Activated T-helper 1 cell treated with anti-CD3 and anti-CD28 coated beads, Interleukin-2, amount 50 U/mL, for 16 hours (primary cell): ENCODE measurements around the gene CD180.

Experiments used
- DNase-seq, 2 donors: peaks; one replicate each; pipeline ENCODE4 v3.0.0-alpha.2; 2020; ENCODE audit warnings: low read depth in 1 of 2, low spot score in 1 of 2

CD180 gene

DNA sequence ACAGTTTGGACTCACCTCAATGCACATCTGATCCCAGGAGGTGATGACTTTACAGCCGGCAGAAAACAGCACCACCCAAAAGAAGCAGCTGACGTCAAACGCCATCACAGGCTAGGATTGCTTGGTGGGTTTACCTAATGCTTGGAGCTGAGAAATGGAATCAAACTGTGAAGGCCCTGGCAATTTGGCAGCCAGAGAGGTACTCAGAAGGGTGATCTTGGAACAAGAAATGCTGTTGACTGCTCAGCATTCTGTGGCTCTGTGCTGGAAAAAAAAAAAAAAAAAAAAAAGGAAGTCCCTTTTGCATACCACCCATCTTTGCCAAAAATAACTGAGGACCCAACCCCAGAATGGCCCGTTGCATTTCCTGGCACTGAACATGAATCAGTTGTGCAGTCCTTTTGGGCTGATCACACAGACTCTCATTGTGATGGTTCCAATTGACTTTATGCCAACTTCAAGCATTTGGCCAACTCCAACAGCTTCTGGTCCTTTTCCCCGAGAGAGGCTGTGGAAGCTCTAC, at the start of gene CD180:
TSS of gene CD180 (minus strand) at position 263 of the 523 bp plus-strand sequence. CDS start at position 105, 158 bp downstream.
- no peak for DNase-seq

DNA sequence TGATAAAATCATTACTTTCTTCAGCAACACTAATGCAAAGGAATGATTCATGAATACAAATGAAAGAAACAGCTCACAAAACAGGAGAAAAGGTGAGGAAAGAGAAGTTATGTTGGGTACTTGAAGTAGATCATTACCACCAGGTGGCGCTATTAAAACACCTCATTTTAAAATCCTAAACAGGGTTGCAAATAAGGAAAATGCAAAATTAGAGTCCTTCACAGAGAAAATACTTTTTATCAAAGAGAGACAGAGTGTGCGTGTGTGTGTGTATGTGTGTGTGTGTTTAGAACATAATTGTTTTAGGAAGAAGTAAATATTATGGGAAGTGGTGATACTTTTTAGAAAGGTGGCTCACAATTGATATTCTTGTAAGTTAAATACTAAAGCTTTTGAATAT, 49.5 kb upstream of the CD180 start:
- no peak for DNase-seq

DNA sequence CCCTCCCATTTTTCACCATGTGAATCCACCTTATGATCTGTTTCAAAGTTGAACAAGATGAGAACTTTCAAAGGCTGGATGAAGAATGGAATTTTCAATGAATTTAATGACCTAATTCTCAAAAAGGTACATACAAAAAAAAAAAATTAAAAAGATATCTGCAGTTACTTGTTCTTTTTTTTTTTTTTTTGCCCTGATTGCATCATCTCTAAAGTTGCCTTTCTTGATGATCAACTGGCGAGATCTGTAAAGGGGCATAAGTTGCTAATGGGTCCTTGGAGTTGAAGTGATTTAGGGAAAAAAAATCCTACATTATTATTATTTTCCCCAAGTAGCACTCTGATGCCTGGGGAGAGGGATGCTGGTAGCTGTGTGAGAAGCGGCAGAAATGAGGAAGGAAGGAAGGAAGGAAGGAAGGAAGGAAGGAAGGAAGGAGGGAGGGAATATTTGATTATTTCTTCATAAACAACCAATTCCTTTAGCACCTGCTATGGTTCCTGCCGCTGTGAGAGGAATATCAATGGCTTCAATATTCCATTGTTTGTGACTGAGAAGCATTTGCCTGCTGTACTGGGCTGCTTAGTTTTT, 48.8 kb upstream of the CD180 start:
- DNase-seq: no peak

DNA sequence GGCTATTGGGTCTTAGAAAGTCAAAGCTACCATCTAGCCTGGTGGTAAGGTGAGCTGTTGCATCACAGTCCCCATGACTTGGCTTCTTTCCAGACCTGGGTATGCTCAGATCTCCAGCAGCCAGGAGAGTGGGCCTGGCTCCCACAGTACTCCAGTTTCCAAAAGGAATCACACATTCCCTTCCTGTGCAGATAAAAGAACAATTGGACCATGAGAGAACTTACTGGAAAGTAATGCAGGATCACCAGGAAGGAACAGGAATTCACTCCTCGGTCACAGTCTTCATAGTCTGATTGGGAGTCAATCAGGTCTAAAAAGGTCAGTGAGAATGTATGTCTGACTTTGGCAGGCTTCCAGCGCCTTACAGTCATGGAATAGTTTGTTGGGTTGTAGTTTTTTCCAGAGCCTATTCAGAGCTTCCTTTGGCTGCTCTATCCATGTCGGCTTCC, 47.8 kb upstream of the CD180 start:
- DNase-seq: no peak

DNA sequence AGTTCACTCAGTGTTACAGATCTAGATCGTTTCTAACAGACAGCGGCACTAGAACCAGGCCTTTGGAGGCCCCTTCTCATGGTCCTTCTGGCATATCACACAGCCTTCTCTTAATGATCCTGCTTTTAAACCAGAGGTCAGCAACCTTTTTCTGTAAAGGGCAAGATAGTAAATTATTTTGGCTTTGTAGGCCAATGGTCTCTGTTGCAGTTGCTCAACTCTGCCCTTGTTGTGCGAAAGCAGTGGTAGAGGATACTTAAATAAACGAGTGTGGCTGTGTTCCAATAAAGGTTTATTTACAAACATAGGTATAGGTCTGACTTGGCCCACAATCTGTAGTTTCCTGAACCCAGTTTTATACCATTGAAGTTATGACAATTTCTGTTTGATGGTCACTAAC, 47.3 kb upstream of the CD180 start:
- DNase-seq: no peak

DNA sequence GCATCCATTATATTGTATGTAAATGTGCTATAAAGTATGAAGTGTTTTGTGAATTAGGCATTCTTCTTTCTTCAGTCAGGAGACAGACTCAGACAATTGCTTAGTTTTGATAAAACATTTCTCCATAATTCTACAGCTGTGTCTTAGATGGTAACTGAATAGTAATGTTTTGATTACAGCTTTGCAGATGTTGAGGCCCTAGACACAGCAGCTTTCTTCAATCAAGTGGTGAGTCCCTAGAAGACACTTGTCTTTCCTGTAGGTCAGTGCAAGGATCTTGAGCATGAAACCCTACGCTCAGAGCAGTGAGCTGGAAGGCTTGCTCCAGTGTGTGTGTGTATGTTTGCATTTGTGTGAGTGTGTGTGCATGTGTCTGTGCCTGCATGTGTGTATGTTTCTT, 46.8 kb upstream of the CD180 start:
- DNase-seq: no peak

DNA sequence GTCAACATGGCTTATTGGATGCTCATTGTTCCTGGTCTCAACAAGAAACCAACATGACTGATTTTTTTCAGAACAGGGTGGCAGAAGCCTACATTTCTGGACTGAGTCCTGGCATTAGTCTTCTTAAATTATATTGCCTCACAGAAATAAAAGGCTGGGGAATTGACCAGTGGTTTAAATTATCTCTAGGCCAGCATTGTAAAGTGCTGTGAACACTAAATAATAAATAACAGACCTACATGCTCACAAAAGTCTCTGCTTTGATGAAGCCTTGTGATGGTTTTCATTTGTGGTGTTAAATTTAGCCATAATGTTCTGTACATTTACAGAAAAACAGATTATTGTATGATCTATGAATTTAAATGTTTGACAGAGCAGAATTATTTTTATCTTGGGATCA, 44.7 kb upstream of the CD180 start:
- DNase-seq: no peak

DNA sequence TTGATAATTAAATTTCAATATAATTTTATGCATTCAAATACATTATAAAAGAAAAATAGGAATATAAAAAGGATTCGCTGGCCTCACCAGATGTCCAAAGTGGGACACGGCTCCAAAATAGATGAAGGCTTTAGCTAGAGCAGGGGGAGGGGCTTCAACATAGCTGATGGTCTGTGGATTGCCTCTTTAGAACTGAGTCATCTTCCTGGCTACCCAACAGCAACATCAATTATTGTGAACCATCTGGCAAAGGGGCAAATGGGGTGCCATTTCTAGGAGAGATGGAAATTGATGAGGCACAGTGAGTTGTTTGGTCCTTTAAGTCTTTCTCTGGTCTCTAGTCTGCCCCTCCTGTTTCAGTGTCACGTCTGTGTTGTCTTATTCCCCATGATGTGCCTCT, 44.2 kb upstream of the CD180 start:
- DNase-seq: no peak

DNA sequence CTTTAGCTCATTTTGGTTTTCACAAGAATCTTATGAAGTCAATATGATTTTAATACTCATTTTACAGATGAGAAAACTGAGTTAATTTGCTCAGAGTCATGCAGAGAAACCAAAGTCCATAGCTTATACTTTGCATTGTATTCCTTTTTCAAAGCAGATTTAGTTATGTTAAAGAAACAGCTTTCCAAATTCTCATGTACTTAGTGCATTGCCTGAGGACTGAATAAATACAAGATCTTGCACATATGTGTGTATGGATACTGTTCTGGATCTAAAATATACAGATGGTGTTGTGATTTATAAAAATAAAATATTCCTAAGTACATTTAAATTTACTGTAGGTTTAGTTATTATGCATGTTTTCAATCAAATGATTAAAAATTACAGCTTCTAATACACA, 43.5 kb upstream of the CD180 start:
- no peak for DNase-seq

DNA sequence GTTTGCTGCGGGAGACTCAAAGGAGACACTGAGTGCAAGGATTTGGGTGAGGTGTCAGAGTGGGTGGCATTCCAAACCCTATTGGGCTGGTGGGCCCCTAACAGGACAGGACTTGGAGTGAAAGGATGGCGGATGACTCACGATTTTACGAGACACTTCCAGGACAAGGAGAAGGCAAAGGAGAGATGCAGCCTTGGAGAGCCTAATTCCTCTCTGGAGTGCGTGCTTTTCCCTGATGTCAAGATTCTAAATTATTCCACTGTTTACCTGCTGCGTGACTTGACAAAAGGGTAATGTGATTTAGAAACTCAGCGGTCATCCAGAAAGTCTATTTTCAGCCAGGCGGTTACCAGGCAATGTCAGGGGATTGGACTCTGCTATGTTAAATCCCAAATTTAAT, 41.6 kb upstream of the CD180 start:
- no peak for DNase-seq

DNA sequence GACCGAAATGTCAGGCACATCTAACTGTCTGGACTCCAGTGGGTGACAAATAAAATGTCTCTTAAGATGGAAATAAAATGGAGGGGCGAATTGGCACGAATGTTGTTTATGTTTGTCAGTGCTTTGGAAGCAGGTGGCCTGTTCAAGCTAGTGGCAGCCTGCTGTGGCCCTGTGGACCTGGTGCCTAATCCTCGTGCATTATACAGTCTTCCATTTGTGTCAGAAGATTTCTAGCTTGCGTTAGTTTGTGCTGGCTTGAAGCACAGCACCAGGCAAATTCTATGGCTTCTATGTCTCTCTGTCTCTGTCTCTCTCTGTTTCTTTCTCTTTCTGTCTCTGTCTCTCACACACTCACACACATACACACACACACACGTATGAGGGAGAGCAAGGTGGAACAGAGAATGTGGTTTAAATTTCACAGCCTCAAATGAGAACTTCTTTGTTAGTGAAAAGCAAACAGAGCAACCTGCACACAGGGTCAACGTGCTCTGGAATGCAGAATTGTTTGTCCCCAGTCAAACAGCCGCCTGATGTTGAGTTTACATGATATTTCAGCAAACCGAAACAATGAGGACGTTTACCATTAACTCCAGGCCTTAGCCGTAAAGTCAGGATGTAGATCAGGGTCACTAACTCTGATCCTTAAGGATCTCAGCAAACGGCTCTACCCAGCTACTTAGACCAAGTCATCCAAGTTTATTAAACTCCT, 39.0 kb upstream of the CD180 start:
- no peak for DNase-seq

DNA sequence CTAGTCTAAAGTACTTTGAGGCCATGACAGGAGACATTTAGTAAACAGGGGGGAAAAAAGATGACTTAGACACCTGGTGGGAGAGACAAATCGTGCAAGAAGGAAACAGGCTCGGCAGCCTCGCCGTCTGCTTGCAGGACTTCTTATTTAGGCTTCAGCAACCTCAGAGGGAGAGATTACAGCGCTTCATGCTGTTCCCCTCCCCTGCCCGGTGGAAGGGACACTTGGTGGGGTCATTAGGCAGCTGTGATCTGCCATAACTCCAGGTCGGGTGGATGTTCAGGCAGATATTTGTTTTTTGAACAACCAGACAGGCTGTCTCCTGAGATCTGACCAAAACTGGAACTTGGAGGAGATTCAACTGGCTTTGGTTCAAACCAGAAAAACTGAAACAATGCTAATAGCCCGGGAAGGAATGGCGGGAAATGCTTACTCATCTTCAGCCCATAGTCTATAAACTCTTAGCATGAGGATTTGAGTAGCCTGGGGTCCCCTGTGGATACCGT, 38.1 kb upstream of the CD180 start:
- DNase-seq: no peak

DNA sequence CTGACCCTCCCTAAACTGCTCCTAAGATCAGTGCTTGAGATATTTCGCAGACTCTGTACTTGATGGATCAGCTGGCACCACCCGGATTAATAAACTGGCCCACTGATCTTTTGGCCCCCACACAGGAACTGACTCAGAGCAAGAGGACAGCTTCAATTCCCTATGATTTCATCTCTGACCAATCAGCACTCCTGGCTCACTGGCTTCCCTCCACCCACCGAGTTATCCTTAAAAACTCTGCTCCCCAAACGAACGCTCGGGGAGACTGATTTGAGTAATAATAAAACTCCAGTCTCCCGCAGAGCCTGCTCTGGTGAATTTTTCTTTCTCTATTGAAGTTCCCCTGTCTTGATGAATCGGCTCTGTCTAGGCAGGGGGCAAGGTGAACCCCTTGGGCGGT, 36.5 kb upstream of the CD180 start:
- DNase-seq: no peak

DNA sequence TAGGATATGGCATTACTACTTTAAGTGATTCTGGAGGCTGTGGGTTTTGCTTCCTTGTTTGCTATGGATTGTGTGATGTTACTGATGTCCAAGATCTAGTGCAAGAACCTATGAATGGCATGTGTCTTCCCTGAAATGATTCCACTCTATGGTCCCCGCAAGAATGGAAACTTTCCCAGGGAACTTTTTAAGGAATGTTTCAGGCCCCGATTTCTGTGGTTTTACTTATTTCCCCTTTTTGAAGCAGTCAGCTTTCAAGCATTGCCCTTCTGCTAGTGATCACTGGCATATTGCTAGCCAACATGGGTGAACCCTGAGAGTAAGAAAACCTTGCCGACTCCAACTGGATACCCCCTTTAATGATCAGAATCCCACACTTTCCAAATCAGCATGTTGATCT, 26.6 kb upstream of the CD180 start:
- no peak for DNase-seq

DNA sequence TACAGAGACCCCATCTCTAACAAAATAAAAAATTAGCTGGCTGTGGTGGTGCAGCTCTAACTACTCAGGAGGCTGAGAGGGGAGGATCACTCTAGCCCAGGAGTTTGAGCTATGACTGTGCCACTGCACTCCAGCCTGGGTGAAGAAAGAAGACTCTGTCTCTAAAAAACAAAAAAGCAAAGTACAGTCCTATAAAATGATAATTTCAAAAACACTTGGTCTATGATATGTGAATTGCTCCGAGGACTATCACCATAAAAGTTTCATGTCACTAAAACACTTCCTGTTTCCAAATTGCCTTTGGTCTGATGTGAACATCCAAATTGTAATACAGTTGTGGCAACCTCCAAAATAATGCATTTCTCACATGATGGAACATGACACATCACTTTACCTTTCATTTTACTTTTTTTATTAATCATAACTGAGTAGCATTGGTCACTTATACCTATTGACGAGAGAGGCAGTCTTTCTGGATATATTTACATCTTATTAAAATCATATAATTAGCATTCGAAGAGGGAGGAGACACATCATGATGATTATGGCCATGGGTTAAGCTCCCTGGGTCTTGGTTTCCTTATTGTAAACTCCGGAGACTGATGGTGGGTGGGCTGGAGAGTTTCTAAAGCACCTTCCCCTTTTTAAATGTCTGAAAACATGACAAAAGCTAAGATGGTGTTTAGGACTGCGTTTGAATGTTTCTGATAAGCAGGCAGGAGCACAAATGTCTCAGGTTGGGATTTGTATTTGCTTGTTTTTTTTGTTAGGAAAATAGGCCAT, 25.8 kb upstream of the CD180 start:
- DNase-seq: no peak

DNA sequence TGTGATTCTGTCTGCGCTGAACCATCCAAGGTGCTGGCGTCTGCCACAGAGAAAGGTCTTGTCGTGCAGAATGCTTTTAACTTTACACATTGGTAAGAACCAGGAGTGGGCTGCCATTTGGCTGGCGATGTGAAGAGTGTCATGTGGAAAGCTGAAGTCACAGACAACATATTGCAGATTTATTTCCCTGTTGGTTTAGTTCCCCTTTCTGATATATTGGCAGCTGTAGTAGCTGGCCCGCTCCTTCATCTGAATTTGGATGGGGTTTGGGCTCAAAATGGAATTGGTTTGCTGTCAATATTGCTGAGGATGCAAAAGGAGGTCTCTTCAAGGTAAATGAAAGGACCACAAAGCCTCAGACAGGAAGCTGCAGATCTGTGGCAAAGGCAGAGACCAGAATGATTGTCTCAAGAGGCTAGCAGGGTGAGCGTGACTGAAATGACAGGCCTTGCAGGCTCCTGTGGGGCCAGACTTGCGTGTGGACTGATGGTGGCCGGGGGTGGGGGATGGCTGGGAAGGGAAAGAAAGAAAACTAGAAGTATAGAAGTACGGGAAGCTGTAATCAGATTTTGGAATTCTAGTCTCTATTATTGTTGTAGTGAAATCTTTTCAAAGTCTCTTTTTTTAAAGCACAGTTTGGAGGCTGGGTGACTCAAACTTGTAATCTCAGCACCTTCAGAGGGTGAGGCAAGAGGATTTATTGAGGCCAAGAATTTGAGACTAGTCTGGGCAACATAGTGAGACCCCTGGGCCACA, 25.1 kb upstream of the CD180 start:
- DNase-seq: no peak

DNA sequence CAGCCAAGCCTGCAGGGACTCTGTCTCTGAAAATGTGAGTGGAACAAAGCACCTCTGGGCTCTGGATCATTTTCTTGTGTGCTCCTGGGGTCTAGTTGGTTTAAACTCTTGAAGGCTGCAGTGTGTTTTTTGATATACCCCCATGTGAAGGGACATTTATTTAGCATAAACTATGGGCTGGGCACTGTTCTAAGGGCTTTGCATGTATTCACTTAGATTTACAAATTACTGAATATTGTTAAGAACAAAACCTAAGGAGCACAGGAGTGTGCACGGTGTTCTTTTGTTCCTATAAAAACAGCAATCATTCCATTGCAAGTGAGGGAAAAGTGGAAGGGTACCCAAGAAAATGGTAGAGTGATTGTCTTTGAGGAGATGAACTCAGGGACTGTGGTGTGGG, 20.0 kb upstream of the CD180 start:
- no peak for DNase-seq

DNA sequence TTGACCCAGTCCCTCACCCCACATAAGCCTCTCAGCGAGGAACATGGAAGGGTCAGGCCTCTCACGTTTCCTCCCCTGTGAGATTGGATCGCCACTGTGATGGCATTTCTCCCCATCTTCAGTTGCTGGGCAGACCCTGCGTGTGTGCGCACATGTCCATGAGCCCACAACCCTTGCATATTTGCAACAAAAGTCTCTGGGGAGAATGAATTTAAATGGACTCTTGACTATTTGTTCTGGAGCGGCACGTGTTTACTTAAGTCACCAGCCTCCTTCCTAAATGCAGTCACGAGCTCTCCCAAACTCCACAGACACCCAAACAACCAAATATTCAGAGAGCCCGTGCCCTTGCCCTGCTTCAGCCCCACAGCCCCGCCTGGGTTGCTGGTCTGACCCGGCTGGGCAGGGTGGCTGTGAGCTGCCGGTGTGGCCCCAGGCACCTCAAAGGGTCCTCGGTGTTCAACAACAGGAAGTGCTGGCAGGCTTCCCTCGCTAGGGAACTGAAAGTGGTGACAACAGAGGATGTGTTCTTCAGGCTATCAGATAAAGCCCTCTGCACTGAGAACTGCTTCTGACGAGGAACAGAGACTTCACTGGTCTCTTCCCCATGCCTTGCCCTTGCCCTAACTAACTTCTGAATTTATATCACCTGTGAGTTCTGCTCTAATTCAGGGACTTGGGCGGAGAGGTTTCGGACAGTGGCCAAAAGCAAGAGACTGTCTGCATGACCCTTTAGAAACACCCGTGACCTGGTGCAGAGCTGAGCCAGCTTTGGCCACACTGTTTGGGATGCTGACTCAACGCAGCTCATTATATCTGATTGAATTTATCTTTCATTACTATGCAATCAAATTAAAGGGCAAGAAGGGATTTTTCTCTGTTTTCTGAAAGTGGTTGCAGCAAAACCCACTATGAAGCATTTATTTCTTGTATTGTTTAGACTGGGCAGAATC, 19.2 kb upstream of the CD180 start:
- DNase-seq: peak; percentile 27 to 52

DNA sequence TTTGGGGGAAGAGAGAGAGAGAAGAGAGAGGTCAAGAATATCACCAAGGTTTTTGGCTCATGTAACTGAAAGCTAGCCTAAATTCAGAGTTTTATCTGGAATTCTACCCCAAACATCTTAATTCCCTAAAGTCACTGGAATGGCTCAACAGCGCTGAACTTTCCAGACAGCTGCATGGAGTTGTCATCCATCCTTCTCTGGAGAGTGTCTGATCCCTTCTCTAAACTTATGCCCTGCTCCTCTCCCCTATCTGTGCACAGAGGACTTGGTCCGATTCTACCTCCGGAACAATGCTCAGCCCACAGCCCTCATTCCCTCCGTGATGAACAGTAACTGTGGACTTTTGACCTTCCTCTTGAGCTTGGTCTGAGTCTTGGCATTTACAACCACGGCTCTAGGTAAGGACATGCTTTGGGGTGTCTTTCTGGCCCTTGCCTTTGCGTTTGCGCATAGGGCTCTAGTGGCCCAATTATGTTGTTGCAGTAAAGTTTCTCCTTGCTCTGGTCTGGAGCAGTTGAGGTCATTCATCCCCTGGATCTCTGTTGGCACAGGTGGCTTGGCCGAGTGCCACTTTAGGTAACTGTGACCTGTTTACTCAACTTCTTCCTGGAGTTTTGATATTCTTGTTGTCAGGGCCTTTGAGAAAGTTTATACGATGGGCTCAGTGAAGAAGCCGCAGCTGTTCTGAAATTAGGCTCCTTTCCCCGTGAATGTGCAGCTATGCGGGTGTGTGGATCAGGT, 18.3 kb upstream of the CD180 start:
- DNase-seq: no peak
